ENCODE measurements around the gene STUM.
"Not testable (repeated sequence)": the region's sequence is repeated elsewhere in the genome, so short reads cannot be mapped to it uniquely, and the experiment has no call there.

STUM gene

DNA sequence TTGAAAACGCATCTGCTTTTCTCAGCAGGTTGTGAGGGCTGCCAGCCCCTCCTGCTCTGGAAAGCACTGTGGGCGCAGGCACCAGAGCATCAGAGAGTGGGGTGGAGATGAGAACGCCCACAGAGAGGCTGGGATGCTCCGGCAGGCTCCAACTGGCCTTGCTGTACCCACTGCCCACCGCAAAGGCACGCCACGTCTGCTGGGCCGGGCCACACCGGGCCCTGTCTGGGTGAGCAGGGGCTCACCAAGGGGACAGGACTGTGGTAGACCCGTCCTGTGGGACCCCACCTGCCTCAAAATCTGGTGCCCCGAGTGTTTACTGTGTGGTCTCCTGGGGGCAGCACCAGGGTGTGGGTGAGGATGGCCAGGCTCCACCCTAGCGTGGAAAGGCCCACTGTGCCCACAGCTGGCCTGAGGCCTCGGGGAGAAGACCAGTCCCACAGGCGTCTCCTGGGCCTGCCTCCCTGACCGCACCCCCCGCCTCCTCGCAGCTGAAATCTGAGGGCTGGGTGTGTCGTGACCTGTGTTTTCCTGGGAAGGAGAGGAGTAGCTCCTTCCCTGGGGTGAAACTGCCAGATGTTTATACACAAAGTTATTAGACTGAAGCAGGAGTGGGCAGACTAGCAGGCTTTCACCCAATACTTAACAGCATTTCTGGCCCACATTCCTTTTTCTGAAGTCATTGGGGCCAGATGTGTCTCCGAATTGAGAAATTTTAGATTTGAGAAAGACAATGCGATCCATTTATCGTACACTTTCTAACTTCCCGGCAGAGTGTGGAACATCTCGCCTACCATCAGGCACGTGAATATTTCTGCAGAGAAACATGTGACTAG, 53.8 kb downstream of the STUM start:
- in situ Hi-C loops (cut with MboI; ENCODE audit: low sequenced_read_pairs) = no loop called here

DNA sequence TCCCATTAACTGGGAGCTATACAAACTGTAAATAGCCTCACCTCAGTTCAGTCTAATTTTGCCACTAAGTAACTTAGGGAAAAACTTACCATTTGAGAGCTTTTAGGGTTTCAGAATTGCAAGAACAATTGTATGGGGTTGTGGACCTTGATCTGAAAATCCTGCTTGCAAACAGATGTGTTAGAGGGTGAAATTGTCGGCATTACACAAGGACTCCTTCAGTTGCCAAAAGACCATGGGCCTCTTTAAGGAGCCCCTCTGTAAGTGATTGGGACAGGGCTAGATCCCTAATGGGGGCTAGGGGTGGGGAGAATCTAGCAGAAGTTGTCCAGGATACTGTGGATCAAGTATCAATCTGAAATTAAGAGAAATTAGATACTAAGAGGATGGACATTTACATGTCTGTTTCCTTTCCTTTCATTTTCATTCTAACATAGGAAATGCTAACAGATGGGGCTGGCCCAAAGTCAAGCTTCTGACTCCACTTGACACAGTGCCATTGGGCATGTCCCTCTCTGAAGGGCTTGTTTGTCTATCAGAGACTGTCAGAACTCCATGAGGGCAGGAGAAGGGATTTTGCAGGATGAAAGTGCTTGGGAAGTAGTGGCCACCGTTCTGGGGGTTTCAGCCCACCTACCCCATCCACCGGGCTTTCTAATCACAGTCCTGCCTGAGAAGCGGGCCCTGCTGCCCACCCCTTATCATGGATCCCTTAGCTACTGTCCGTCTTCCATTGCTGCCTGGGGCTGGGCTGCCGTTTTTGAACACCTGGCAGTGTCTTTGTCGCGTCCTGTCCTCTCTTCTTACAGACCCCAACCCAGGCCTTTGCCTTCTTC, 54.7 kb downstream of the STUM start:
- in situ Hi-C loops (cut with MboI; ENCODE audit: low sequenced_read_pairs) = no loop called here

DNA sequence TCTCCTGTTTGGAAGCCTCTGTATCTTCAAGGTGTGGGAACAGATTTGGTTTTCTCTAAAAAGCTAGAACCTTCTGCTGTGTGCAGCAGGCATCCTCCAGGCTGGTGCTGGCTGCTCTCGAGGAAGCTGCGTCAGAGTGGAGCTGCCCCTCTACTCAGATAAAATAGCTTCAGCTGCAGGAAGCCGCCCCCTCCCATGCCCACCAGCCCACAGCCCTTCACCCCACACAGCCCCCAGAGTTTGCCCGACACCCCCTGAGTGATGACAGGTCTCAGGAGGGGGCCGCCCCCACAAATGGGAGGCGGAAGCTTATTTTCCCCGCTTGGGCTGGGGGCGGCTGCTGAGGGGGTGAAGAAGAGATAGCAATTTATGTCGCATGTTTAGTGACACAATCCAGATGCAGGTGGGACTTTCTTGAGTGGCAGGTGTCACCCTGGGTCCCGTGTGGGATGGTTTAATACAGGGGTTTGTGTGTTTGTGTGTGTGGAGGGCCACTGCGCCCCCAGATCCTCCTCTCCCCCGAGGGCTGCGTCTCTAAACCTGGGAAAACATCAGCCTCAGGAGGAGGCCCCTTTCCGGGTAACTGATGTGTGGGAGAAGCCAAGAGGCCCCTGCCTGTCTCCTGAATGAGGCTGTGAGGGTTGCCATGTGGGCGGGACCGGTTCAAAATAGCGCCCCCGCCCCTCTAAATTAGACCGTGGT, 55.4 kb downstream of the STUM start:
- in situ Hi-C loops (cut with MboI; ENCODE audit: low sequenced_read_pairs) = no loop called here

DNA sequence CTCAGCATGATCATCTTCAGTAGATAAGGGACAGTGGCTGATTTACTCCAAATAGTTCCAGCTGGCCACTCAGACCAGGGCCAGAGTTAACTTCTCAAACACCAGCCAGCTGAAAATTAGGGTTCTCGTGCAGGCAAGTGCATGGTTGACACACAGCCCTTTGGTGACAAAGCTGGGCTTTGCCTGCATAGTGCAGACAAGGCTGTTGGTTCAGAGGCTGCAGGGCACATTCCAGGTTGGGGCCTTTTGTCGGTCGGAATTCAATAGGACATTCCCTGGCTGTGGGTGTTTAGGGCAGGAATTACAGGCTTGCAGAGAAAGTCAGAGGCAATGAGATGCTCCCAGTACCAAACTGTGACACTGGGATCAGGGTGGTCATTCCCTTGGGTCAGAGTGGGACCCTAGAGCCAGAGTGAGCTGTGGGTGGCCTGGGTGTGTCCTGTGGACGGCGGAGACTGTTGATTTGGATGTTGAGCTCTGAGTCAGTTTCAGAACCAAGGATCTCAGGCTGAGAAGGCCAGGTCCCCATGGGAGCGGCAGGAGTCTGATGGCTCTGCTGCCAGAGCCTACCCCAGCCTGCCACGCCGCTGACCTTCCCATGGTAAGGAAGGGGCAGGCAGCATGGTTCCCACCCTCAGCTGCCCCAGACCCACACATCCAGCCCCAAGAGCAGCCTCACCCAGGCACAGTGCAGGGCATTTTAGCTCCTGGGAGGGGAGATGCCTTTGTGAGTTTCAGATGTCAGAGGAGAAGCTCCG, 56.2 kb downstream of the STUM start:
- in situ Hi-C loops (cut with MboI; ENCODE audit: low sequenced_read_pairs) = no loop called here

DNA sequence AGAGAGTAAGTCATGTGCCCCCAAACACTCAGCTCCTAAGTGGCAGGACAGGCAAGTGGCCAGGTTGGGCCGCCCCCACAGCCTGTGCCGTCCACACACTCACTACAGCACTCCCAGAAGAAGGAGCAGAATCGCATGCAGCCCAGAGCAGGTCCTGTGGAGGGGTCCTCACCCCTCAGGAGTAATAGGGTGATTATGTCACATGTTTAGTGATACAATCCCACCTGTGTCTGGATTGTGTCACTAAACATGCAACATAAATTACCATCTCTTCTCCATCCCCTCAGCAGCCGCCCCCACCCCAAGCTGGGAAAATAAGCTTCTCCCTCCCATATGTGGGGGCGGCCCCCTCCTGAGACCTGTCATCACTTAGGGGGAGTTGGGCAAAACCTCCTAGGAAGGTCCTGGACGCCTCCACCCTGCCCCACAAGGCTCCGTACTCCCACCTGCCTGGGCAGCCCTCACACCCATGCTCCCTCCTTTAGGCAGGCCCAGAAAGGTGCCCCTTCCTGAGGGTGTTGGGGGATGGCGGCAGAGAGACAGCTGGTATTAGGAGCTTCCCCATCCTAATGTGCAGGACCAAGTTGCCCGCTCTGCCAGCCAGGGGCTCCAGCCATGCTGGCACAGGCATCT, 56.9 kb downstream of the STUM start:
- in situ Hi-C loops (cut with MboI; ENCODE audit: low sequenced_read_pairs) = no loop called here

DNA sequence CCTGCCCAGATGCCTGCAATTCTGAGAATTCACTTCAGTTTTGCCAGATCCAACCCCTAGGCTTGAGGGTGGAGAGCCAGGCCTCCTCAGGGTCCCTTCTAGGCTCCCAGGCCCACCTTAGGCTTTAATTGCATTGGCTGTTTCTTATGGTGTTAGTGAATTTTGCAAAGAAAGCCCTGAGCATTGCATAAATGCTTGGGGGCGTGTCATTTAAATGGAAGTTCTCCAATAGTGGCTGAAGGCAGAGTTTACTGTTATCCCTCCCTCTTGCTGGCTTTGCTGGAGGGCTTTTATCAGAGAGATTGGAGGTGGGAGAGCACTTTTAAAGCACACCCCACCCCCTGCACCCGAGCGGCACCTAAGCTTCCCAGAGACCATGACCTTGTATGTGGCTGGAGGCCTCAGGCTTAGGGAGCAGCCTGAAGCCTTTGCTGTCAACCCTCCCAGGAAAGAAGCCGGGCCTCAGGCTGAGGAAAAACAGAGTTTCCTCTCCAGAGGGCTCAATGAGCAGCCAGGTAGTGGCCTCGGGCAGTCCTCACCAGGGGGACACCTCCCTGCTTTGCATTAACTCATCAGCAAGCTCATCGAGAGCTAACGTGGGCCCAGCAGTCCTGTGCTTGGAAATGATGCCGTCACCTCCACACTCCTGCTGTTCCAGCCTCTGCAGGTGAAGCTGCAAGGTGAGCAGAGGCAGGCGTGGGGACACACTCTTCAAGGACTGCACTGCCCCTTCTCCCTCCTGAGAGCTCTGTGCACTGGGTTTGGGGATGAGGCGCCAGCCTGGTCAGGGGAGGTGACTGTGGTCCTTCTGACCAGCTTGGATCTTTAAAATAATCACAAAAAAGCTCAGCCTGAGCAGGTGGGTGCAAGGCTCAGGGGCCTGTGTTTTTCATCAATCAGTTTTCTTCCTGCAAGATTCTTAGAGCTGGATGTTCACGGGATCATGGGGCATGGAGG, 58.0 kb downstream of the STUM start:
- in situ Hi-C loops (cut with MboI; ENCODE audit: low sequenced_read_pairs) = no loop called here

DNA sequence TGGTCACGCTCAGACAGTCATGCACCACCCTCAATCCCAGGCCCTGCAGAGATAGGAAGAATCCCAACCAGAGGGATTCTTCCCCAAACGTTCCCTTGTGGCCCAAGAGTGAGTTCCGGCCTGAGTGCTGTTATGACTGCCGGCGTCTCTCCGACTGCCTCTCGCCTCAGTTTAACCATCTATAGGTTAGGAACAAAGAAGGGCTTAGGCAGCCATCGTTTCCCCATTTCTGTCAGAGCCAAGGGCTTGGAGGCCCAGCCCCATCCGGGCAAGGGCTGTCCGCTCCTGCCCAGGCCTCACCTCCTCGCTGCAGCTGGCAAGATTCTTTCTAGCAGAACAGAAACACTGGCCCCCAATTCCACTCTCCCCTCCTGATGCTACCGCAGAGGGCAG, 58.7 kb downstream of the STUM start:
- in situ Hi-C loops (cut with MboI; ENCODE audit: low sequenced_read_pairs) = no loop called here

DNA sequence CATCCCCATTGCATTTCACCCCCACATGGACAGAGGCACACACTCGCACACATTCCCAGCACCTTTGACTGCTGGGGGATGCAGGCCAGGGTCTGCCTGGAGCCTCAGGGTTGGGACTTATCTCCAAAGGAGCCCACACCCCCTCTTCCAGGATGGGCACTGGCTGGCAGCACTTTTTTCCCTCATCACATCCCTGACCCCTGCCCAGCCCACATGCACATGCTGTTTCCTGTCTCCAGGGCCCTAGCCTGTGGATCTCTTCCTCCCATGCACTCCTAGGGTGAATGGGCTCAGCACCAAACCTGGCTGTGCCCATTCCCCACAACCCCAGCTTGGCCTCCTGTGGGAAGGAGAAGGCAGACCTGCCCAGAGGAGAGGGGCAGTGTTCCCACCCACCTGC, 59.3 kb downstream of the STUM start:
- in situ Hi-C loops (cut with MboI; ENCODE audit: low sequenced_read_pairs) = no loop called here

DNA sequence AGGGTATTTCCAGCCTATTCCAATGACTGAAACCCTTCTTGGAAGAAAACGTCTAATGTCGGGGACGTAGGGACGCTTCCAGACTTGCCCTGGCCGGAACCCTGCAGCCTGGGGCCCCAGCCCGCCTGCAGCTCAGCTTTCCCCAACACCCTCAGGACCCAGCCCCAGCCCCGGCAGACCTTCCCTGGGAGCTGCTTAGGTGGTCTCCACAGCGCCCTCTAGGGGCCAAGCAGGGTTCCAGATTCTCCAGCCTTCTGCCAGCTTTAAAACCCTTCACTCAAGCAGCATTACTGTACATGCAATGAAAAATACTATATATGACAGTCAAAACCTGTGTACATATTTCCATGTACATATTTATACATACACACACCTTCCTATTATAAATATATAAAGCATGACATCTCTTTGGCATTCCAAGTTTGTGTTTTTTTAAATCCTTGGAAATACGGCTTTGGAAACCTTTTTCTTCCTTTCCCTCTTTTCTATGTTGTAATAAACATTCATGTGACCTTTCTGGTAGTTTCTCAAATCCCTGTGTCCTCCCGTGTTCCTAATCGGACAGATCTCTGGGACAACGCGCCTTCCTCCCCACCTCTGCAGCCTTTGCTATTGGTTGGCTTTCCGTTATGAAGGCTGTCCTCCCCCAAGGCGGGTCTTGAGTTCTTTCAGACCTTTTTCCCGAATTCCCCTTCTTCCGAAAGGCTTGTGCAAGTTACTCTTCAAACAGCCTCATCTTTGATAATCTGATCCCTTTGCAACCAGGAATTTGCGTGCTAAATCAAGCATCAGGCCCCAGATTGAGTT, 60.3 kb downstream of the STUM start:
- in situ Hi-C loops (cut with MboI; ENCODE audit: low sequenced_read_pairs) = no loop called here

DNA sequence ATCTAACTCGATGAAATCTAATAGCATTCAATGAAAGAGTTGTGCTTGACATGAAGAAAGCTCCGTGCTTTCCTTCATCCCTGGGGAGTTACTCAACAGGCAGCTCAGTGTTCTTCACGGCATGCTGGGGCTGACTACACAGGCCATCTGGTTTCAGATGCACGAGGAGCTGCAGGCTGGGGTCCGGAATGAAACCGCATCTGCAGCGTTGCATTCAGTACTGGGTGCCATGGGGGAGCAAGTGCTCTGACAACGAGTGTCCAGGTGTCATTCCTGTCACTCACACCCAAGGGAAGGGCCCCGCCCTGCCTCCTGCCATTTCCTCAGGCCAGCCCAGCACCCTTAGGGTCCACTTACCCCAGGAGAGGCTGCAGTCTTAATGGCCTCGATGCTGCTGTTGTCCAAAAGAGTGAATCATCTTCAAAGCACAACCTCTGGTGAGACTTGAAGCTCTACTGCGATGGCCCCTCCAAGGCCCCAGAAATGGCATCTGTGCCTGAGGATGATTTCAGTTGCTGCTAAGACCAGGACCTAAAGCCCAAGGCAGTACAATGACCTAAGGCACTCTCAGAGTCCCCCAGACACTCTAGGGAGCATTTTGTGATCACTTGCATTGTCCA, 61.4 kb downstream of the STUM start:
- in situ Hi-C loops (cut with MboI; ENCODE audit: low sequenced_read_pairs) = no loop called here

DNA sequence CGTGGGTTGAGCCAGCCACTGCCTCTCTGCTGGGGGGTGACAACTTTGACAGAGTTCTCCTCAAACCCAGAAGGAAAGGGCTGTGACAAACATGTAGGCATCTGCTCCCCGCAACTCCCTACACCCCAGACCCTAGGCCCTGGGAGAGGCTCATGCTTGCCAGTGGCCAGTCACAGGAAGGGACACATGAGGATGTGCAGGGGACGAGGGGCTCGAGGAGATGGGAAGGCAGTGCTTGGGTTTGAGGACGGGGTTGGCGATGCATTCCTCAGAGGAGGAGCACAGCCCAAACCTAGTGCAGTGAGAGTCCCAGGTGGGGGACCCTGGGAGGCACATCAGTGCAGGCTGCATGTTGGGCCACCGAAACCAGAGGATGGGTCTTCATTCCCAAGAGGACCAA, 62.1 kb downstream of the STUM start:
- in situ Hi-C loops (cut with MboI; ENCODE audit: low sequenced_read_pairs) = no loop called here

DNA sequence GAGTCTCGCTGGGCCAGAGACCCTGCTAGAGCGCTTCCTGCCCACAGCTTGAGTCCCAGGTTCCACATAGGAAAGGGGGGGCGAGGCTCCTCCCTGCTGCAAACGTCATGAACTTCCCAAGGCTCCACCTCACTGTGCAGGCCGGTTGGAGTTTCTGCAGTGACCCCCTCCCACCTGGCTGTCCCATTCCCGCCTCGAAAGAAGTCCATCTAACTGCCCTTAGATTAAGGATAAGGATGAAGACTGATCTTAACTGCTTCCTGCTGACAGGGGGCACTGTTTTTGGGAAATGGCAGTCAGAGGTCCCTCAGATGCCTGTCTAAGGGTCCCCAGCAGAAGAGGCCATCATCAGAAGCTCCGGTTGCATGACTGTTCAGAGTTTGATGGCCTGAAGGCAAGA, 62.7 kb downstream of the STUM start:
- in situ Hi-C loops (cut with MboI; ENCODE audit: low sequenced_read_pairs) = no loop called here

DNA sequence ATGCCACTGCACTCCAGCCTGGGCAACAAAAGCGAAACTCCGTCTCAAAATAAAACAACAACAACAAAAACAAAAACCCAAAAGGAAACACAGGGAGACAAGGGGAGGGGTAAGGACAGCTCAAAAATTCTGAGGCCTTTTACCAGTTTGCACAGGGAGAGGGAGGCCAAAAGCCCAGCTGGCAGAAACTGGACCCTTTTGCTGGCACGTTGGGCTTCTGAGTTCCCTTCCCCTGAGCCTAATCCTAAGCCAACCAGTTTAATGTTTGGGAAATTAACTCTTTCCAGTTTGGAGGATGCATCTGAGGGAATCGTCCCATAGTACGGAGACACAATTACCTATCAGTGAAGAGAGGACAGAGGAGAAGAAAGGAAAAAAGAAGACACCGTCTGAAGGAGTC, 63.4 kb downstream of the STUM start:
- in situ Hi-C loops (cut with MboI; ENCODE audit: low sequenced_read_pairs) = not testable (repeated sequence)

DNA sequence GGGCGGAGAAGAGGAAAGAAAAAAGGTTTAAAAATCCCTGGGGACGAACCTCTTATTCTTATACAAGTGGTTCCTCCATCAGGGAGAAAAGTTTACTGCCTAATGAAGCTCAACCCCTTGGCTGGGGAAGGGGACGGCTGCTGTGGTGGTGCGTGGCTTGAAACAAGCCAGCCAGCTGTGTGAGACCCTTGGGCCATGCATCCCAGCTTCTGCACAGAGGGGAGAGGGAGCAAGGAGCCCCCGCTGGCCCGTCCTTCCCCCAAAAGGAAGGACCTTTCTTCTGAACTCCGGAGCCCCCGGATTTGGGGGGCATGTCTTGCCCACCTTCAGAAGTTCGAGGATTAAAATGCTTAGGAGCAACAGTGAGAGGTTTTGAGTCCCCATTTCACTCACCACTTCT, 67.3 kb downstream of the STUM start:
- in situ Hi-C loops (cut with MboI; ENCODE audit: low sequenced_read_pairs) = no loop called here

DNA sequence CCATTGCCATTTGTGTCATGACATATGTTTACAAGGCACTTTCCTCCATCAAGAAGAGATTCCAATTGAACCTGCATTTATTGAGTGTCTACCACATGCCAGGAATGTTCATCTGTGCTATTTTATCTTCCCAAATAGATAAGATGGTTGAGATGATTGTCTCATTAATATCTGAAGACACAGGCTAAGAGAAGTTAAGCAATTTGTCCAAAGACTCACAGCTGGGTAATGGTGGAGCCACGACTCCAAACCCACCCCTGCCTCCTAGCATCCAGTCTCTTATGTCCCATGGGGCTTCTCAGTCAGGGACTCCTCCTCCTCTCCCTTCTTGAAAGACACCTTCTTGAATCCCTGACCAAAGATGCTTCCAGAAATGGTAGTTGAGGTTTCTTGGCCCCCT, 68.1 kb downstream of the STUM start:
- in situ Hi-C loops (cut with MboI; ENCODE audit: low sequenced_read_pairs) = no loop called here

DNA sequence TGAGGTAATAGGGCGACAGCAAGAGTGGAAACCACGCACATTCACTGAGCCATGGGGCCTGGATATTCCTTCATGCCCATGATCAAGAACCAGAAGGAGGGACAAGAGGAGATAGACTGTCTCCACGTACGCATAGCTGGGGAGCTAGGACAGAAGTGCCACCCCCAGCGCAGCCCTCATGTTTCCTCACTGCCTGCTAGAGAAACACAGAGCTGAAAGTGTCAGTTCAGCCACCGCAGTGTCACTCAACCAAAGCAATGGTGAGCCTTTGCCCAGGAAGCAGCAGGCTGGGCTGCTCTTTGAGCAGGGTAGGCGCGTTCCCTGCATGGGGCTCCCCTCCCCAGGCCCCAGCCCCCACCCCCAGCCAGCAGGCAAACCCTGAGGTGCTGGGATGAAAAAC, 68.5 kb downstream of the STUM start:
- in situ Hi-C loops (cut with MboI; ENCODE audit: low sequenced_read_pairs) = no loop called here

DNA sequence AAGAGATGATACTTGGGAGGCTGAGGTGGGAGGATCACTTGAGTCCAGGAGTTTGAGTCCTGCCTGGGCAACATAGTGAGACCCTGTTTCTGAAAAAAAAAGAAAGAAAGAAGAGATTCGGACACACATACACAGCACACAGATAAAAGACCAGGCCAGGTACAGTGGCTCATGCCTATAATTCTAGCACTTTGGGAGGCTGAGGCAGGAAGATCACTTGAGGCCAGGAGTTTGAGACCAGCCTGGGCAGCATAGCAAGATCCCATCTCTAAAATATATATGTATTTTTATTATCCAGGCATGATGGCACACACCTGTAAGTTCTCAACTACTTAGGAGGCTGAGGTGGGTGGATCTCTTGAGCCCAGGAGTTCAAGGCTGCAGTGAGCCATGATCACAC, 69.2 kb downstream of the STUM start:
- in situ Hi-C loops (cut with MboI; ENCODE audit: low sequenced_read_pairs) = not testable (repeated sequence)

DNA sequence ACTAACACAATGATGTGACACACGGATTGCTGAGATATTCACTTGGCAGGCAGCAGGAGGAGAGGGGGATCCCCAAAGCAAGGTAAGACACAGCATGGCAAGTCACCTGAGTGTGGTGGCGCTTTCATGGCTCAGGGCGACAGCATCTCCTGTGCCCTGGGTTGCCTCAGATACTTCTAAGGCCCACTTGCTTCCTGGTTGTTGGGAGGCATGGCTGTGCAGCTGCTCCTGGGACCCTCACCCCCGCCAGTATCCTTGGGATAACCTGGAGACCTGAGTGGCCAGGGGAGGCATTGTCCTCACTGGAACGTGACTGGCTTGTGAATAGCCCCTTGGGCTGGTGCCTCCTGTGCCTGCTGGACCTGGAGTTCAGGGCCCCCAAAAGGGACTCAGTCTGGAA, 69.8 kb downstream of the STUM start:
- in situ Hi-C loops (cut with MboI; ENCODE audit: low sequenced_read_pairs) = no loop called here

Data from HL-60/S4 treated with retinoic acid at 250 ng/mL for 4 days and 3 days (cell line).